Activated T-helper 2 cell treated with anti-CD3 and anti-CD28 coated beads, Interferon-gamma antibody, Interleukin-2, Interleukin-4, amounts not matched to agents 10 μg/mL and 5 μg/mL and 100 μg/mL, durations not matched to agents 14 hours and 24 hours and 36 hours (primary cell): ENCODE measurements around the gene DSCAML1. TPM values are rescaled to one million over a fixed set of nuclear protein-coding genes. Genes with fewer than 3 reads are reported as not detected.

Experiments used
- DNase-seq: peaks from one replicate; pipeline ENCODE4 v3.0.0; 2021; ENCODE audit warnings: low spot score
- H3K27ac Mint-ChIP-seq: one replicate; pipeline ENCODE4 v1.8.0; 2021; ENCODE audit warnings: mixed read lengths
- H3K27me3 Mint-ChIP-seq: one replicate; pipeline ENCODE4 v1.8.0; 2021; ENCODE audit warnings: low read depth, mixed read lengths
- H3K36me3 Mint-ChIP-seq: one replicate; pipeline ENCODE4 v1.8.0; 2021; ENCODE audit warnings: low read depth, mixed read lengths
- H3K4me1 Mint-ChIP-seq: one replicate; pipeline ENCODE4 v1.8.0; 2021; ENCODE audit warnings: low read depth, mixed read lengths
- H3K4me3 Mint-ChIP-seq: one replicate; pipeline ENCODE4 v1.8.0; 2021; ENCODE audit warnings: low read depth, mild to moderate bottlenecking, moderate library complexity, mixed read lengths
- H3K9me3 Mint-ChIP-seq: one replicate; pipeline ENCODE4 v1.8.0; 2021; ENCODE audit warnings: mixed read lengths
- intact Hi-C: fragments of 100-400 bp; cut with micrococcal nuclease; formaldehyde crosslinking; loops from one replicate; pipeline ENCODE4 v1.15.1; 2023
- total RNA-seq: library from RNA; stranded (reverse); gene quantifications from 2 replicates; pipeline ENCODE4 v1.2.3, GENCODE V29; 2022

The DSCAML1 gene
- total RNA-seq, 1 donor from 2014 or later, result not detected

DNA sequence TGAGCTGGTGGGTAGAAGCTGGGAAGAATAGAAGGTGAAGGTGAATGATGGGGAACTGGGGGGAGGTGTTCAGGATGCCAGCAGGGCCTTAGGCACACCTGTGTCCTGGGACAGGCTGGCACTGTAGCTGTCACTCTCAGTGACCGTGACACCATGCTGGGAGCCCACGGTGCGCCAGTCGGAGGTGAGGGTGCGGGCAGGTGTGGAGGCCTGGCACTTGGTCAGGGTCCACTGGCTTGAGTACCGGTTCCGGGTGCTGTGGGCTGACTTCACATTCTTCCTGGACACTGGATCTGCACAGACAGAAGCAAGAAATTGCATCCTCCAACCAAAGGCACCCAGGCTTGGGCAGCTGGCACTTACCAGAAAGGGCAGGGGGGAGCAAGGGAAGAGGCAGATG lies 365.6 kb downstream of the DSCAML1 start:
- Mint-ChIP-seq H3K9me3 (no peaks in the 10 kb centered on the region), H3K27ac (no peak overlapping the region), H3K4me1 (no peaks in the 10 kb centered on the region), H3K4me3 (no peak overlapping the region), H3K36me3 (no peaks in the 10 kb centered on the region), H3K27me3 (peaks cover 6% of the 10 kb centered on the region)
- no peak for DNase-seq
- intact Hi-C loops, result no loop called here

DNA sequence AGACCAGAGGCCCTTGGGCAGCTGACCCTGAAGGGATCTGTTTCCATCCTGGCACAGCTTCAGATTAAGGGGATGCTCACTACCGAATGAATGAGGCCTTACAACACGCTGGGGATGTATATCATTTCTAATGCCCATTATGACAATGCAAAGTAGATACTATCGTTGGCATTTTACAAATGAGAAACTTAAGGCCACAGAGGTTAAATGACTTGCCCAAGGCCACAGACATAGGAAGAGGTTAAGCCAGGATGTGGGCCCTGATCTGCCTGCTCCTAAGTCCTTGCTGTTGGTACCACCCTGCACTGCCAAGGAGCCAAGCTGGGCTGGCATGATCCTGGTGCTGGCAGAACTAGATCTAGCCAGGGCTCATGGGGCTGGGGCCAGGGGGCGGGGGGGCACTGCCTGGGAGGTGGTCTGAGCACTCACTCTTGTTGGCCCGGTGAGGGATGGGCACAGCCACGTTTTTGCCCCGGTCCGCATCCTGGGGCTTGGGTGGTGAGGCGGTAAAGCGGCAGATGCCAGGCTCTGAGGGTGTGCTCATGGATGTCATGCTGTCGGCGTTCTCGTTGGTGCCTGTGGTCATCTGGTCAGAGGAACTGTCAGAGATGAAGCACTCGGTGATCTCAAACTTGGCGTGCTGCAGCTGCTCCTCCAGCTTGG lies 366.6 kb downstream of the DSCAML1 start:
- no peaks in the 10 kb centered on the region for H3K36me3 Mint-ChIP-seq
- DNase-seq, result no peak
- no peak overlapping the region for H3K27ac Mint-ChIP-seq

DNA sequence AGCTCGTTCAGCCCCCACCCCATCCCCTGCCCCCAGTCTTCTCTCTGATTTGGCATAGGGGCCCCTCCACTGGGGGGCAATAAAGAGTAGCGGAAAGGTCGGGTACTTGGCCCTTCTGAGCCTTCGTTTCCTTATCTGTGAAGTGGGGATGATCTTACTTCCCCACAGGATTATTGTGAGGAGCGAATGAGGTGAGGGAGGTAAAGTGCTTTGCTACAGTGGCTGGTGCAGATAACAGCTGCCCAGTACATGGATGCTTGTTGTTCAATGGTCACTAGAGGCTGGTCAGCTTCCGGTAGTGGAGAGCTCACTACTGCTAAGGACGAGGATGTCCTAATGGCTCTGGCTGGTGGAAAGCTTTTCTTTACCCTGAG lies 368.2 kb downstream of the DSCAML1 start:
- Mint-ChIP-seq H3K4me1 (no peaks in the 10 kb centered on the region), H3K4me3 (no peak overlapping the region)
- intact Hi-C loops, result loop anchor here (5.0 kb wide), 3 partner anchors 38 to 388 kb away; no protein-coding TSS in a partner anchor

More for the DNA sequence above, 366.6 kb downstream of the DSCAML1 start:
- Mint-ChIP-seq H3K4me1 (no peaks in the 10 kb centered on the region), H3K4me3 (no peak overlapping the region), H3K9me3 (no peaks in the 10 kb centered on the region), H3K27me3 (no peaks in the 10 kb centered on the region)
- intact Hi-C loops, result no loop called here

DNA sequence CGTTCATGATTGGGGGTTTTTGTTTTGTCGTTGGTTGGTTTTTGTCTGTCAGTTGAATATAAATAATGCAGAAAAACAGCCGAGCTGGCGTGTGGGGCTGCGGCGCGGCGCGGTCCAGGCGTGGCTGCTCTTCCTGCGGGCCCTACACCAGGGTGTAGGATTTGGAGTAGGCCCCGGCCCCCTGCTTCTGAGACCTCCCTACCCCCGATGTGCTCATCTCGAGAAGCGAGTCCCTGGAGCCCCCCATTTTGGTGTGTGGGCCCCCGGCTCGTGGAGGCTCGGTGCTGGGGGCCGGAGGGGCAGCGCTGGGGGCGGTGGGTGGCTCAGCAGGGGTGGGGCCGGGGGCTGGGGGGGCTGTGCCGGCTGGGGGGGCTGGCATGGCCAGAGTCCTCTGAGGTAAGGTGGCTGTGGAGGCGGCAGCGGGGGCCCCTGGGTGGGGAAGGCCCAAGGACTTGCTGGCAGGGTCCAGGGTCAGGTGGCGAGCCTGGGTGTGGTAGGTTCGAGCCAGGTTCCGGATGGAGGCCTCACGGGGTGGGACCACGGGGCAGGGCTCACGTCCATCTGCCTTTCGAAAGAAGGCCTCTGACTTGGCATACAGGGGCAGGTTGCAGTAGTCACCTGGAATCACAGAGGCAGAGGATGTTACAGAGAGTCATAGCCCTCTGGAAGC lies 368.7 kb downstream of the DSCAML1 start:
- Mint-ChIP-seq H3K27ac (no peak overlapping the region), H3K4me3 (no peak overlapping the region), H3K27me3 (no peaks in the 10 kb centered on the region), H3K36me3 (no peaks in the 10 kb centered on the region), H3K4me1 (no peaks in the 10 kb centered on the region), H3K9me3 (no peaks in the 10 kb centered on the region)
- intact Hi-C loops, result loop anchor here (5.0 kb wide), 3 partner anchors 39 to 389 kb away; no protein-coding TSS in a partner anchor
- no peak for DNase-seq

More for the DNA sequence above, 368.2 kb downstream of the DSCAML1 start:
- H3K36me3 Mint-ChIP-seq, result no peaks in the 10 kb centered on the region
- no peaks in the 10 kb centered on the region for H3K27me3 Mint-ChIP-seq
- H3K27ac Mint-ChIP-seq, result no peak overlapping the region
- DNase-seq, result no peak
- H3K9me3 Mint-ChIP-seq, result no peaks in the 10 kb centered on the region

DNA sequence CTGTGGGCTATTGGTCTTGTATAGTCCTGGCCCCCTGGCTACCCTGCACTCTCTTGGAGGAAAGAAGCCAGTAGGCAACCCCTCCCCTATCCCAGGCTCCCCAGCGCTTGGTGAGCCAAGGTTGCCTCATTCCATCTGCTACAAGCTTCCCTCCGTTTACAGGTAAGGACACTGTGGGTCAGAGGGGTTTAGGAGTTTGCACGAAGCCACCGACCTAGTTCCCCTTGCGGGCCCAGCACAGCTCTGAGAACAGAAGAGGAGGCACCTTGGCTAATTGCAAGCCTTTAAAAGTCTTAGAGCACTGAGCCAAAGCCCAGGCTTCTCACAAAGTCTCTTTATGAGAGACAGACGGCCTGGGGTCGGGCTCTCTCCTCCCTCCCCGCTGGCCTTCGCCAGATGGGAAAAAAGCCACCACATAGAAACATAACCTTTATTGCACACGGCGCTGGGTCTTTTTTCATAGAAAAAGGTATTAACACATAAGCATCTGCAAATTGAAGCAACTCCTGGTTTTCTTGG lies 369.6 kb downstream of the DSCAML1 start:
- Mint-ChIP-seq H3K4me3 (no peak overlapping the region), H3K9me3 (no peaks in the 10 kb centered on the region), H3K27ac (no peak overlapping the region), H3K27me3 (no peaks in the 10 kb centered on the region), H3K36me3 (no peaks in the 10 kb centered on the region), H3K4me1 (no peaks in the 10 kb centered on the region)
- intact Hi-C loops, result loop anchor here (5.0 kb wide), 3 partner anchors 40 to 390 kb away; no protein-coding TSS in a partner anchor
- DNase-seq, result no peak

DNA sequence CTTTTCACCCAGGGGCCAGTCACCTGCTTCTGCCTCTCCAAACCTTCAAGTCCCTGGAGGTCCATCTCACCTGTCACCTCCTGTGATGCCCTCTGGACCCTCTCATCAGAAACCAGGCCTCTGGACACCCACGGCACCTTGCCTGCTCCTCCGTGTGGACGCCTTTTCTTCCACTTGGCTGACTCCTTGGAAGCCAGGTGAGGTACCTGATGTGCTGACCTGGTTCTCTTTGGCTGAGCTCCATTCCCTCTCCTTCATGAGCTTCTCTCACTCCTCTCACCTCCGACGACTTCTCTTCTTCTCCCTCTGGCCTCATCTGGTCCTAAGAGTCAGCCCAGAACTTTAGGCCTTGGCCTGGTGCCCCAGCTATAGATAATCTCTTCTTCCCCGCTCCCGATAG lies 370.1 kb downstream of the DSCAML1 start:
- DNase-seq, result no peak
- Mint-ChIP-seq H3K36me3 (no peaks in the 10 kb centered on the region), H3K27me3 (no peaks in the 10 kb centered on the region), H3K4me1 (no peaks in the 10 kb centered on the region), H3K27ac (no peak overlapping the region), H3K4me3 (no peak overlapping the region), H3K9me3 (no peaks in the 10 kb centered on the region)
- intact Hi-C loops, result loop anchor here (5.0 kb wide), 3 partner anchors 40 to 390 kb away; no protein-coding TSS in a partner anchor

DNA sequence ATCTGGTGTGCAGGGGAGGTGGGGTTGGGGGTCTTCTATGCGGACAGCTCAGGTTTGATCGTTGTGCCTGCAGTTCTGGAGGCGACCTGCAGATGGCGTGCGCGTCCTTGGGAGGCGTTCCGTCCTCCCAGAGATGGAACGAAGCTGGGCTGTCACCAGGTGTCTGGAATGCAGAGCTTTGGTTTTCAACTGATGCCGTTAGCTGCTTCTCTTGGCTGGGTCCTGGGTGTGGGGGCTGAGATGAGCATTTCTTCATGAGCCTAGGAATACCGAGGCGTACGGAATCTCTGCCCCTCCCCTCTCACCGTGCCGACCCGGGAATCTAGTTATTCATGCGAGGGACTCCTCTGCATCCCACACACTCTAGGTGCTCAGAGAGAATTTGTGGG lies 370.7 kb downstream of the DSCAML1 start:
- H3K36me3 Mint-ChIP-seq, result no peaks in the 10 kb centered on the region
- intact Hi-C loops, result loop anchor here (5.0 kb wide), 3 partner anchors 41 to 391 kb away; no protein-coding TSS in a partner anchor
- no peaks in the 10 kb centered on the region for H3K9me3 Mint-ChIP-seq
- no peak overlapping the region for H3K4me3 Mint-ChIP-seq
- H3K27me3 Mint-ChIP-seq, result no peaks in the 10 kb centered on the region
- no peak overlapping the region for H3K27ac Mint-ChIP-seq
- no peaks in the 10 kb centered on the region for H3K4me1 Mint-ChIP-seq
- DNase-seq, result peak; percentile 44

DNA sequence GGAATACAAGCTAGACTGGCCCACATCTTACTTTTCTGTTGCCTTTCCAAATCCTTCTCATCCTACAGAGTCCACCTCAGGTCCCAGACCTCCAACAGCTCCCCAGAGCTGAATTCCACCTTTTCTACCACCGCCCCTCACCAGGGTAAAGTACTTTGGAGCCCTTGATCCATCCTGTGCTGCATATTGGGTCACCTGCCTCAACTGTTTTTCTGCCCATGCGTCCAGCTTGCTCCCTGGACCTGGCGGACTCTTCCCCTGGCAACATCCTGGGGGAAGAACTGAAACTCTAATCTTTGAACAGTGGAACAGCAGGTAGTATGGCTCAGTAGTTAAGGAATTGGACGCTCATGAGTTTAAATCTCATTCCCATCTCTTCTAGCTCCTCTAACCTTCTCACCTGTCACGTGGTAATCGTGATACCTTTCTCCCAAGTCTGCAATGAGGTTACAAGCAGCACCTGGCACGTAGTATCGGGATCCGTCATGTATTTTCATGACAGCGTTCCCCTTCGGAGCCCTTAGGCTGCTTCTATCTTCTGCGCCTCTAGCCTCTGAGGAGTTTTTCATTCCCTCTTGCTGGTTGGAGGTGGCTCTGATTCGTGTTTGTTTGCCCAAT lies 371.2 kb downstream of the DSCAML1 start:
- H3K4me3 Mint-ChIP-seq, result no peak overlapping the region
- no peak overlapping the region for H3K27ac Mint-ChIP-seq
- intact Hi-C loops, result loop anchor here (5.0 kb wide), 3 partner anchors 42 to 392 kb away; no protein-coding TSS in a partner anchor
- DNase-seq, result no peak
- no peaks in the 10 kb centered on the region for H3K4me1 Mint-ChIP-seq
- no peaks in the 10 kb centered on the region for H3K27me3 Mint-ChIP-seq
- no peaks in the 10 kb centered on the region for H3K9me3 Mint-ChIP-seq
- H3K36me3 Mint-ChIP-seq, result no peaks in the 10 kb centered on the region

DNA sequence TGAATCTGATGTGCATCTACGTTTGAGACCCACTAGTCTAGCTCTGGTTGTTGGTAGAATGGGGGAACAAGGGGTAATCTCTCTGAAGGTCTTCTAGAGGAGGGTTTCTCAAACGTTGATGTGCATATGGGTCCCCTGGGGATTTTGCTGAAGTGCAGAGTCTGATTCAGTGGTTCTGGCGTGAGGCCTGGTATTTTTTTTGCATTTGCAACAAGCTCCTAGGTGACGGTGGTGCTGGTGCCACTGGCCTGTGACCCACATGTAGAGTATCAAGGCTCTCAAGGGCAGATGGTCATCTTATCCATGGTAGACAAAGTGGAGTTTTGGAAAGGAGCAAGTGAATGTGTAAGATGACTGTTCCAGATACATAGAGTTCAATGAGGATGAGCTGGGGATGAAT lies 372.2 kb downstream of the DSCAML1 start:
- H3K36me3 Mint-ChIP-seq, result no peaks in the 10 kb centered on the region
- H3K9me3 Mint-ChIP-seq, result no peaks in the 10 kb centered on the region
- intact Hi-C loops, result loop anchor here (5.0 kb wide), 3 partner anchors 43 to 393 kb away; no protein-coding TSS in a partner anchor
- DNase-seq, result no peak
- no peaks in the 10 kb centered on the region for H3K27me3 Mint-ChIP-seq
- H3K4me1 Mint-ChIP-seq, result no peaks in the 10 kb centered on the region
- H3K27ac Mint-ChIP-seq, result no peak overlapping the region
- H3K4me3 Mint-ChIP-seq, result no peak overlapping the region

DNA sequence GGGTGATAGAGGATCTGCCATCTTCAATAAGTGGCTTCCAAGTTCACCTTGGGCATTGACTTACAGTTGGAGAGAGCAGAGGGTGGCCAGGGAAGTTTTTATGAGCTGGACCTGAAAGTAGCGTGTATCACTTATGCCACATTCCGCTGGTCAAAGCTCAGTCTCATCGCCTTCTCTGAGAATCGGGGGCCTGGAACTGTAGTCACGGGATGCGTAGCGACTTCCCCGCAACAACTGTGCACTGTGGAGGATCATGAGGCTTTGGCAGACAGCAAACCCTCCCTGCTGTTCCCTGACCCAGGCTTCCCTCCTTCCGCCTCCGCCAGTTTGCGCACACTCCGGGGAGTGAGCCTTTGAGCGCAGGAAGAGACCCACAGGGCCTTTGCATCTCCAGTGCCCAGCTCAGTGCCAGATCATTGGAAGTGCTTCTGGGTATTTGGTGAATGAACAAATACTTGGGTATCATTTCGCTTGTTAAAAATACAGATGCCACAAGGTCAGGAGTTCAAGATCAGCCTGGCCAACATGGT lies 373.9 kb downstream of the DSCAML1 start:
- H3K27me3 Mint-ChIP-seq, result no peaks in the 10 kb centered on the region
- no peaks in the 10 kb centered on the region for H3K9me3 Mint-ChIP-seq
- H3K36me3 Mint-ChIP-seq, result no peaks in the 10 kb centered on the region
- intact Hi-C loops, result no loop called here
- H3K27ac Mint-ChIP-seq, result no peak overlapping the region
- no peak for DNase-seq
- H3K4me1 Mint-ChIP-seq, result no peaks in the 10 kb centered on the region
- H3K4me3 Mint-ChIP-seq, result no peak overlapping the region

DNA sequence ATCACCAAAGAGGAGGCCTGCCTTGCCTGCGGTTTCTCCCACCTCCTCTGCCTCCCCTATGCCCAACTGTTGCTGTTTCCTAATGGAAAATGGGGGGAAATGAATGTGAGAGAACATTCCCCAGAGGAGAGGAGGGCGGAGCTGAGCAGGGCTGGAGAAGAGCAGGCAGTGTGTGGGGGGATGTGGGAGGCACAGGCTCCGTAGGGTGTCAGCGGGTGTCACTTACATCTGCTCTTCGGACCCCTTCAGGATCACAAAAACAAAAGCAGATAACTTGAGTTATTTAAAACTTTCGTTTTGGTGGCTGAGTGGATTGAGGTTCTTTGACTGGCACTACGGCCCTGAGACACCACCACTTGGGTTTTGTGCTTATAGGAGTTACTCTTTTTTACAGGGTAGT lies 375.5 kb downstream of the DSCAML1 start:
- Mint-ChIP-seq H3K4me3 (no peak overlapping the region), H3K9me3 (no peaks in the 10 kb centered on the region)
- intact Hi-C loops, result no loop called here

DNA sequence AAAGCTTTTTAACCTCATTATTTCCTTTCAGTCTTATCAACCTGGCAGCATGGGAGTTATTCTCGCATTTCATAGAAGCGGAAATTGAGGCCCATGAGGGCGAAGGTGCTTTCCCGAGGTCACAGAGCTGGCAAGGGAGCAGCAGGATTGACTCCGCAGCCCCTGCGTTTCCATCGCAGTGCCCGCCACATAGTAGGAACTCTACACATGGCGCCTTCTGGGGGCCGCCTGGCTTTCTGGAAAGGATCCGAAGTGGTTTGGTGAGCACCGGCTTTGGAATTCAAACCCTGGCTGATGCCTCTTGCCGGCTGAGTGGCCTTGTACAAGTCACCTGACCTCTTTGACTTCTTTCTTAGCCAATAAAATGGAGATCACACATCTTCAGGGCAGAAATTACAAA lies 376.0 kb downstream of the DSCAML1 start:
- no peak overlapping the region for H3K4me3 Mint-ChIP-seq
- DNase-seq, result no peak
- no peaks in the 10 kb centered on the region for H3K9me3 Mint-ChIP-seq
- H3K4me1 Mint-ChIP-seq, result no peaks in the 10 kb centered on the region
- H3K36me3 Mint-ChIP-seq, result no peaks in the 10 kb centered on the region
- no peak overlapping the region for H3K27ac Mint-ChIP-seq
- no peaks in the 10 kb centered on the region for H3K27me3 Mint-ChIP-seq
- intact Hi-C loops, result no loop called here

More for the DNA sequence above, 375.5 kb downstream of the DSCAML1 start:
- no peaks in the 10 kb centered on the region for H3K27me3 Mint-ChIP-seq
- H3K27ac Mint-ChIP-seq, result no peak overlapping the region
- H3K4me1 Mint-ChIP-seq, result no peaks in the 10 kb centered on the region
- H3K36me3 Mint-ChIP-seq, result no peaks in the 10 kb centered on the region
- no peak for DNase-seq
